Skeletal muscle tissue (tissue), 4 donors: Measurements from ENCODE around the gene DDAH2. TPM values are rescaled to one million over a fixed set of nuclear protein-coding genes. Genes with fewer than 3 reads are reported as not detected.

ENCODE experiments used
- H3K27ac ChIP-seq: one replicate; pipeline ENCODE4 v1.7.0; 2013; ENCODE audit warnings: mild to moderate bottlenecking, low read depth, low read length, inconsistent platforms
- H3K27me3 ChIP-seq, 3 donors: one replicate each; pipeline ENCODE4 v1.7.0; 2013; ENCODE audit warnings: low read length in 3 of 3; ENCODE audit not compliant: control insufficient read depth in 3 of 3, insufficient read depth in 3 of 3
- H3K36me3 ChIP-seq, 3 donors: one replicate each; pipeline ENCODE4 v1.7.0; 2013; ENCODE audit warnings: low read length in 3 of 3; ENCODE audit not compliant: control insufficient read depth in 3 of 3, insufficient read depth in 3 of 3
- H3K4me1 ChIP-seq, 3 donors: one replicate each; pipeline ENCODE4 v1.7.0; 2013; ENCODE audit warnings: low read length in 3 of 3, mild to moderate bottlenecking in 3 of 3; ENCODE audit not compliant: control insufficient read depth in 3 of 3, insufficient read depth in 3 of 3
- H3K4me3 ChIP-seq, 3 donors: one replicate each; pipeline ENCODE4 v1.7.0; 2013; ENCODE audit warnings: low read length in 3 of 3
- H3K9ac ChIP-seq, 3 donors: one replicate each; pipeline ENCODE4 v1.7.0; 2013; ENCODE audit warnings: low read length in 3 of 3, mild to moderate bottlenecking in 3 of 3, moderate library complexity in 2 of 3, low read depth in 1 of 3
- H3K9me3 ChIP-seq, 3 donors: one replicate each; pipeline ENCODE4 v1.7.0; 2013; ENCODE audit warnings: low read length in 3 of 3; ENCODE audit not compliant: control insufficient read depth in 3 of 3
- total RNA-seq: library from RNA; depleted of rRNA; stranded (reverse); fragments of >200 nt; gene quantifications from one replicate; pipeline ENCODE4 v1.2.3, GENCODE V29; 2014
- donor health status: Osteomylitis.

Gene DDAH2
- total RNA-seq, 1 donor from 2014 or later, result 73.1 TPM

DNA sequence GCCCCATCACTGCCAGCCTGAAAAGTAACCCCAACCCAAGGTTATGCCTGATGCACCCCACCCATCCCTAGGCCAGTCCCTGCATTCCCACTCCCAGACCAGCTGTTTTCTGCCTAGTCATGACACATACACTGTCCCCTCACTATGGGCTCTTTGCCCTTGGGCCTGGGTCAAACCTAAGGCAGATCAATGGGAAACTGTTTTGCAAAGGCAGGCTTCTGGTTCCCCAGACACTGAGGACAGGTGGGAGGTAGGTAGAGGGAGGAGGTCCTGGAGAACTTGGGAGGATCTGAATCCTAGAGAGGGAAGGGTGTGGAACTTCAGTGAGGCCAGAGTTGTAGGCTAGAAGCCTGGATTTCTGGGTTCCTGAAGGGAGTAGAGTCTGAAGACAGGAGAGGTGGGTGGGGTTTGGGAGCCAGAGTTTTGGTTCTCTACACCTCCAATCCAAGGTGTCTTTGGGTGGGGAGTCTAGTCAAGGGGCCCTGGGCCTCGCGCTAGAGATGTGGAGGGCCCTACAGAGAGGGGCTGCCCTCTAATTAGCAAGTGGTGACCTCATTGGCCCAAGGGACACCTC, 5.2 kb upstream of the DDAH2 start:
- peaks cover 33 to 45% (median 36%) of the 10 kb centered on the region in 3 donors for H3K4me1 ChIP-seq
- H3K27me3 ChIP-seq, result peaks cover 0 to 14% (median 0%) of the 10 kb centered on the region in 3 donors
- H3K4me3 ChIP-seq, result peak overlapping the region; percentile 65 to 92 (median 79)
- peak overlapping the region; percentile 81 for H3K27ac ChIP-seq
- H3K9me3 ChIP-seq, result no peaks in the 10 kb centered on the region
- peak overlapping the region; percentile 73 to 87 (median 82) for H3K9ac ChIP-seq
- H3K36me3 ChIP-seq, result peaks cover 4 to 19% (median 14%) of the 10 kb centered on the region in 3 donors

DNA sequence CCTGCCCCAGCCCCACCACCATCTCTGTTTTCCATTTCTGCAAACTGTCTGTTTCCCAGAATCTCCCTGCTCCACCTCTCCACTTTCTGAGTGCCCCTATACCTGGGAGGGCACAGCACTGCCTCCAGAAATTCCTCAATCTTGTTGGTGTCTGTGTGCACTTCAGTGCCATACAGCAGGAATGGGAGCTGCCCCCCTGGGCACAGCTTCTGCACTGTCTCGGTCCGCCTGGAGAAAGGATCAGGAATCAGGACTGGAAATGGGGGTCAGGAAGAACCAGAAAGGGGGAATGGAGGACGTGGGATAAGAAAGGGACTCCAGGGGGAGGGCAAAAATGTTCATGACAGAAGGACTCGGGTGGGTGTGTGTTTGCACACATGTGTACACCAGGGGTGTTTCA, 4.6 kb upstream of the DDAH2 start:
- H3K27ac ChIP-seq, result peak overlapping the region; percentile 81
- H3K4me3 ChIP-seq, result peak overlapping the region in 1 of 3 donors; percentile 65
- H3K4me1 ChIP-seq, result peaks cover 35 to 45% (median 38%) of the 10 kb centered on the region in 3 donors
- peaks cover 0 to 14% (median 0%) of the 10 kb centered on the region in 3 donors for H3K27me3 ChIP-seq
- H3K9me3 ChIP-seq, result no peaks in the 10 kb centered on the region
- no peak overlapping the region for H3K9ac ChIP-seq
- H3K36me3 ChIP-seq, result peaks cover 4 to 19% (median 14%) of the 10 kb centered on the region in 3 donors

GRCh38 chr6:31732029-31732428, 2.9 kb upstream of the DDAH2 start:
- peaks cover 9 to 23% (median 16%) of the 10 kb centered on the region in 3 donors for H3K36me3 ChIP-seq
- H3K27me3 ChIP-seq, result peaks cover 0 to 14% (median 0%) of the 10 kb centered on the region in 3 donors
- no peak overlapping the region for H3K27ac ChIP-seq
- H3K4me1 ChIP-seq, result peaks cover 30 to 43% (median 35%) of the 10 kb centered on the region in 3 donors
- H3K9me3 ChIP-seq, result no peaks in the 10 kb centered on the region
- H3K9ac ChIP-seq, result no peak overlapping the region
- H3K4me3 ChIP-seq, result no peak overlapping the region

DNA sequence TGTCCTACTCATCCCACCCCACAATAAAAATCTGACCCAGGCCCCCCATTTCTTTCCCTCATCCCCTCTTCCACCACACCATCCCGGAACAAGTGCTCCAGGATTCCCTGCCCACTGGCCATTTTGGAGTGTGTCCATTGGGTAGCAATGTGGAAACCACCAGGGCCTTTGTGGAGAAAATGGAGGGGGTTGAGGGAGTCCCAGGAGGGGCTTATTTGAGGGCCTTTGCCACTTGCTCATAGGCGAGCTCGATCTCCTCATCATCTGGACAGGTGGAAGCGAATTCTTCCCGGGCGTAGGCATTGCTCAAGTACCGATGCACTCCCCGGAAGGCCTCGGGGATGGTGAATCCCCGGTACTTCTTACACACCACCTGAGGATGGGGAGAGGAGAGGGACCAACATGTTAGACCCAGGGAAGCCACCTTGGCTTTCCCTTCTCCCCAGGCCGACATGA, 1.6 kb upstream of the DDAH2 start:
- Histone ChIP-seq H3K9me3 (no peaks in the 10 kb centered on the region), H3K9ac (peak overlapping the region in 1 of 3 donors; percentile 86), H3K27ac (peak overlapping the region; percentile 40), H3K4me3 (peak overlapping the region in 1 of 3 donors; percentile 88), H3K27me3 (peaks cover 0 to 7% (median 0%) of the 10 kb centered on the region in 3 donors), H3K36me3 (peaks cover 13 to 34% (median 24%) of the 10 kb centered on the region in 3 donors), H3K4me1 (peaks cover 29 to 33% (median 30%) of the 10 kb centered on the region in 3 donors)

- Histone ChIP-seq H3K9me3 (no peaks in the 10 kb centered on the region), H3K36me3 (peaks cover 13 to 34% (median 24%) of the 10 kb centered on the region in 3 donors), H3K27ac (peak overlapping the region; percentile 95), H3K27me3 (peaks cover 0 to 2% (median 0%) of the 10 kb centered on the region in 3 donors), H3K4me3 (peak overlapping the region; percentile 80 to 88 (median 81)), H3K4me1 (peaks cover 28 to 30% (median 29%) of the 10 kb centered on the region in 3 donors), H3K9ac (peak overlapping the region; percentile 81 to 86 (median 84))
These were observed 1.0 kb upstream of the DDAH2 start for GRCh38 chr6:31729979-31730630.

DNA sequence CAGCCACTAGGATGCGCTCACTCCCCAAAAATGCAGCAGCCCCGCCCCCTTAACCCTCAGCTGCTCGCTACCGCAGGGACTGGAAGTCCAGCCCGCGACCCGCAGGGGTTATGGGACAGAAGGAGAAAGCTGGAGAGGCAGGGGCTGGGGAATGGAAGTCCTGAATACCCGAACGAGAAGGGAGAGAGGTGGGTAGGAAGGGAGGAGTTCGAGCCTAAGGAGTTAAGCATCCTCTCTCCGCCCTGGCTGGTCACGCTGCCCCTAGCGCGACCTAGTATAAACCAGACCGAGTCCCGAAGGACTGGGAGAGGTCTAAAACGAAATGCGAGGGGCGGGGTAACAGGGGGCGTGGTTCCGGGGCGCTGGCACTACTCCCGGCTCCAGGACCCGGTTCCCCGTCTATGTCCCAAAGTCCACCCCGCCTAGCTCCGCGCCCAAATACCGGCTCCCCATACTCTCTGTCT, 448 bp upstream of the DDAH2 start:
- peaks cover 22 to 25% (median 24%) of the 10 kb centered on the region in 3 donors for H3K4me1 ChIP-seq
- peak overlapping the region; percentile 81 to 86 (median 84) for H3K9ac ChIP-seq
- H3K36me3 ChIP-seq, result peaks cover 13 to 34% (median 24%) of the 10 kb centered on the region in 3 donors

DNA sequence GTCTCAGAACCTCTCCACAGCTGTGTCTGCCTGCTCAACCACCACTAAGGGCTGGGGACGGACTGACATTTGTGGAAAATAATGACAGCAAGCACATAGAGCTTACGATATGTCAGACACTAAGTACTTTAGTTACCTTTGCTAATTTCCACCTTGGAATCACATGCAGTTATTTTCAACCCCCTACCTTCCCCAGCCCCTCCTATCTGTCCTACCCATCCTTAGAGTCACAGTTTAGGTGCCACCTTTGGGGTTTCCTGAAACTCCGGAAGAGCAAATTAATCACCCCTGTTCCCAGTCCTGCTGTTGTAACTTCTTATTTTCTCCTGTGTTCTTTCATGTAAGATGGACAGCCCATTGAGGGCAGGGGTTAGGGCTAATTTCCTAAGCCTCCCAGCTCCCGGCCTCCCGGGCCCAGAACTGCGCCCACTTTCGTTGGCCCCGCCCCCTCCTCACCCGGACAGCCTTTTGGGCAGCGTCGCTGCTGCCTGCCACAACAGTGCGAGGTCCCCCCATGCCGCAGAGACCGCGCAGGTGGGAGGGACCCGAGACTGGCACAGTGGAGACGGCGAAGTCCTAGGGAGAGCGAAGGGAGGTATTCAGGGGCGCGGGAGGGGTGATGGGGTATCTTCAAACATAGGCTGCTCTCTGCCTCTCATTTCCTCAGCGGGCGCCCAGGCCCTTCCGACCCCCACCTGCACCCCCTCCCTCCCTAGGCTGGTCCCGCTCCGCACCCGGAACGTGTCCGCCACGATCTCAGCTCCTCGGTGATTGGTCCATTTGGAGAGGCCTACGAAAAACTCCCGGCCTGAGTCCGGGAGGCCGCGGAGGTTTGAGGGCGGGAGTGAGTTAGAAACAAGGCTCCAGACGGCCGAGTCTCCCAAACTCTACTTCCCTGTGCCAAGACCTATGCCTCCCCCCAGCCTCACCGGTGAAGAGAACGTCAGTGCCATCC, 1.1 kb downstream of the DDAH2 start:
- Histone ChIP-seq H3K27ac (peak overlapping the region; percentile 95), H3K27me3 (no peaks in the 10 kb centered on the region), H3K9me3 (no peaks in the 10 kb centered on the region), H3K9ac (peak overlapping the region in 2 of 3 donors; percentile 81 to 86), H3K36me3 (peaks cover 13 to 27% (median 15%) of the 10 kb centered on the region in 3 donors), H3K4me3 (peak overlapping the region; percentile 80 to 88 (median 81)), H3K4me1 (peaks cover 15 to 18% (median 16%) of the 10 kb centered on the region in 3 donors)

More for the DNA sequence above, 448 bp upstream of the DDAH2 start:
- Histone ChIP-seq H3K27me3 (no peaks in the 10 kb centered on the region), H3K4me3 (peak overlapping the region; percentile 80 to 88 (median 81)), H3K27ac (peak overlapping the region; percentile 95), H3K9me3 (no peaks in the 10 kb centered on the region)

DNA sequence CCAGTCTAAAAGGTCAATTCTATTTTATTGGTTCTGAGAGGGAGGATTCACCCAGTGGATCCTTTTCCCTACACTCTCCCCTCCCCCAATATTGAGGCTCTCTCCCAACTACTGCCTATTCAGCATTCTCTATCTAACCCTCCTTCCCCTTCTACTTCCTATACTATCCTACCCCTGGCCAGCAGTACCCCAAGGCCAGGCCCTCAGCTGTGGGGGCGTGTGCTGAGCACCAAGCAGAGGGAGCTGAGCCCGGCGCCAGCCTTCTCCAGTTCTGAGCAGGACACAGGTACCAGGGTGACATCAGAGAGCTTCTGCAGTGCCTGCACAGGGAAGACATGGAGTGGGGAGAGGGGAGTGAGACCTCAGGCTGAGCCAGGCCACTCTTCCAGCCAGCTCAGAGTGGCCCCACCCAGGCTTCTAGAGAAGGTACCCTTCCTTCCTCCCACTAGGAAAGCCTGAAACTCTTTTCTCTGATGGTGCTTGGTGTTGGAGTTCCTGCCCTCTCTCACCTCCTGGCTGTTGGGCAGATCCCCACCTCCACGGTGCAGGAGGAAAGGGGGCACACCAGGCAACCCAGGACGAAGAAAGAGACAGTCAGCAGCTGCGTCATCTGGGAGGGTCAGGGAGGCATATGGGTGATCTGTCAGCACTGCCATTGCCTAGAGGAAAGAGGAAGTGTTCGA, 1.9 kb downstream of the DDAH2 start:
- no peaks in the 10 kb centered on the region for H3K9me3 ChIP-seq
- H3K36me3 ChIP-seq, result peaks cover 12 to 24% (median 12%) of the 10 kb centered on the region in 3 donors
- peak overlapping the region in 1 of 3 donors; percentile 33 for H3K9ac ChIP-seq
- no peaks in the 10 kb centered on the region for H3K27me3 ChIP-seq
- H3K4me3 ChIP-seq, result no peak overlapping the region
- peak overlapping the region; percentile 59 for H3K27ac ChIP-seq
- peaks cover 15 to 18% (median 16%) of the 10 kb centered on the region in 3 donors for H3K4me1 ChIP-seq
